Peyer's patch (tissue), 4 donors: Measurements from ENCODE around the gene KCNQ1OT1. TPM values are rescaled to one million over a fixed set of nuclear protein-coding genes. Genes with fewer than 3 reads are reported as not detected.

Source experiments
- DNase-seq, 3 donors: peaks; one replicate each; pipeline ENCODE4 v3.0.0-alpha.2; 2017 to 2019
- H3K27ac ChIP-seq, 4 donors: fragments of 200-600 bp; sonication (generic); one replicate each; pipeline ENCODE4 v1.5.1; 2016 to 2019
- H3K27me3 ChIP-seq, 2 donors: fragments of 200-600 bp; sonication (generic); one replicate each; pipeline ENCODE4 v1.5.1; 2019
- H3K36me3 ChIP-seq, 3 donors: fragments of 200-600 bp; sonication (generic); one replicate each; pipeline ENCODE4 v1.5.1; 2016 to 2019
- H3K4me1 ChIP-seq, 4 donors: fragments of 200-600 bp; sonication (generic); one replicate each; pipeline ENCODE4 v1.5.1; 2016 to 2019
- H3K4me3 ChIP-seq, 4 donors: fragments of 200-600 bp; sonication (generic); 1 replicate in 3 of 4; 2 replicates in 1 of 4; pipeline ENCODE4 v1.5.1; 2016 to 2019; ENCODE audit warnings: mild to moderate bottlenecking in 1 of 4
- H3K9me3 ChIP-seq, 4 donors: fragments of 200-600 bp; sonication (generic); one replicate each; pipeline ENCODE4 v1.5.1; 2016 to 2019; ENCODE audit warnings: mild to moderate bottlenecking in 1 of 4
- CTCF ChIP-seq, 6 experiments: fragments of 450-650 bp in 4 of 6; fragments of 200-600 bp in 2 of 6; sonication (generic) in 1 of 6; IDR thresholded peaks; one replicate each; pipeline ENCODE4 v1.5.1; 2017 to 2019; ENCODE audit warnings: antibody characterized with exemption in 6 of 6, mild to moderate bottlenecking in 3 of 6, moderate library complexity in 1 of 6
- POLR2A ChIP-seq, 2 donors: fragments of 450-650 bp; IDR thresholded peaks; one replicate each; pipeline ENCODE4 v1.5.1; 2017; ENCODE audit warnings: antibody characterized with exemption in 2 of 2, mild to moderate bottlenecking in 2 of 2, moderate library complexity in 2 of 2
- total RNA-seq, 4 donors: library from RNA; depleted of rRNA; stranded (reverse); fragments of >200 nt; gene quantifications; one replicate each; pipeline ENCODE4 v1.1.0, GENCODE V29; 2016

The KCNQ1OT1 gene
- total RNA-seq, 4 donors from 2014 or later = 3.2 to 6.2 (median 4.5) TPM

GRCh38 chr11:2652333-2653197 lies 47.2 kb downstream of the KCNQ1OT1 start:
- DNase-seq = no peak
- Histone ChIP-seq H3K36me3 (no peaks in the 10 kb centered on the region), H3K27me3 (no peaks in the 10 kb centered on the region), H3K27ac (no peak overlapping the region), H3K4me1 (no peaks in the 10 kb centered on the region), H3K9me3 (peaks cover 0 to 29% (median 10%) of the 10 kb centered on the region in 4 donors), H3K4me3 (no peak overlapping the region)
- TF ChIP-seq POLR2A (IDR thresholded peaks at IDR 0.05) (no peak), CTCF (IDR thresholded peaks at IDR 0.05) (no peak)

- Histone ChIP-seq H3K27me3 (no peaks in the 10 kb centered on the region), H3K27ac (no peak overlapping the region), H3K4me1 (no peaks in the 10 kb centered on the region), H3K36me3 (no peaks in the 10 kb centered on the region), H3K9me3 (peaks cover 0 to 29% (median 10%) of the 10 kb centered on the region in 4 donors), H3K4me3 (no peak overlapping the region)
- TF ChIP-seq CTCF (IDR thresholded peaks at IDR 0.05) (no peak), POLR2A (IDR thresholded peaks at IDR 0.05) (no peak)
- DNase-seq = no peak
Observed at GRCh38 chr11:2651826-2652271, 47.9 kb downstream of the KCNQ1OT1 start.

- Histone ChIP-seq H3K27ac (no peak overlapping the region), H3K9me3 (peaks cover 0 to 34% (median 10%) of the 10 kb centered on the region in 4 donors), H3K36me3 (no peaks in the 10 kb centered on the region), H3K4me3 (no peak overlapping the region), H3K4me1 (no peaks in the 10 kb centered on the region), H3K27me3 (no peaks in the 10 kb centered on the region)
- TF ChIP-seq POLR2A (IDR thresholded peaks at IDR 0.05) (no peak), CTCF (IDR thresholded peaks at IDR 0.05) (no peak)
- no peak for DNase-seq
Observed at GRCh38 chr11:2651054-2651617, 48.7 kb downstream of the KCNQ1OT1 start.

GRCh38 chr11:2650343-2650867 lies 49.4 kb downstream of the KCNQ1OT1 start:
- H3K4me3 ChIP-seq = no peak overlapping the region
- no peaks in the 10 kb centered on the region for H3K4me1 ChIP-seq
- TF ChIP-seq POLR2A (IDR thresholded peaks at IDR 0.05) = no peak
- no peak for TF ChIP-seq CTCF (IDR thresholded peaks at IDR 0.05)
- no peak overlapping the region for H3K27ac ChIP-seq
- H3K27me3 ChIP-seq = no peaks in the 10 kb centered on the region
- peaks cover 0 to 40% (median 10%) of the 10 kb centered on the region in 4 donors for H3K9me3 ChIP-seq
- no peak for DNase-seq
- H3K36me3 ChIP-seq = no peaks in the 10 kb centered on the region

GRCh38 chr11:2649848-2650247 lies 49.9 kb downstream of the KCNQ1OT1 start:
- Histone ChIP-seq H3K4me3 (no peak overlapping the region), H3K9me3 (peaks cover 0 to 45% (median 10%) of the 10 kb centered on the region in 4 donors), H3K27me3 (no peaks in the 10 kb centered on the region), H3K27ac (no peak overlapping the region), H3K36me3 (no peaks in the 10 kb centered on the region), H3K4me1 (no peaks in the 10 kb centered on the region)
- TF ChIP-seq POLR2A (IDR thresholded peaks at IDR 0.05) = no peak
- TF ChIP-seq CTCF (IDR thresholded peaks at IDR 0.05) = no peak
- DNase-seq = no peak
